ENCODE measurements around the gene NARF.

NARF gene

DNA sequence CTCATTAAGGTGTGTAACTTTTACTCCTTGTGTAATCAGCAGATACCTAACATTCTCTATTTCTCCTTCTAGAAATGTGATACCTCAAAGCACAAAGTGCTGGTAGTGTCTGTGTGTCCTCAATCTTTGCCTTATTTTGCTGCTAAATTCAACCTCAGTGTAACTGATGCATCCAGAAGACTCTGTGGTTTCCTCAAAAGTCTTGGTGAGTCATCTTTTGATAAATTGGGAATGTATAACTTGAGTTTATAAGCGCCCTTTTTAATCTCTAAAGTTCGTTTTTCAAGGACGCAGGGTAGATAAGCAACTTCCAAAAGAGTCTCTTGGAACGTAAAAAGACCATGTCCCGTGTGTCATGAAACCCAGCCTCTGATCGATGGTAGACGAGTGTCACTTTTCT, 10.2 kb downstream of the NARF start:
- H3K4me3 ChIP-seq (ENCODE audit: low read depth, low read length) = no peak overlapping the region

GRCh38 chr17:82470065-82470464, 11.5 kb downstream of the NARF start:
- no peak overlapping the region for H3K4me3 ChIP-seq (ENCODE audit: low read depth, low read length)
- TF ChIP-seq CTCF (IDR thresholded peaks at IDR 0.05; ENCODE audit: low read depth, low read length) = no peak
- H3K27me3 ChIP-seq (ENCODE audit: insufficient read depth, low read depth, severe bottlenecking) = no peaks in the 10 kb centered on the region
- no peak overlapping the region for H3K27ac ChIP-seq
- DNase-seq = no peak
- no peaks in the 10 kb centered on the region for H3K9me3 ChIP-seq (ENCODE audit: severe bottlenecking)
- peaks cover 94% of the 10 kb centered on the region for H3K36me3 ChIP-seq

More for the DNA sequence above, 10.2 kb downstream of the NARF start:
- Histone ChIP-seq H3K27me3 (ENCODE audit: insufficient read depth, low read depth, severe bottlenecking) (no peaks in the 10 kb centered on the region), H3K27ac (no peak overlapping the region), H3K36me3 (peaks cover 94% of the 10 kb centered on the region), H3K9me3 (ENCODE audit: severe bottlenecking) (no peaks in the 10 kb centered on the region)
- no peak for TF ChIP-seq CTCF (IDR thresholded peaks at IDR 0.05; ENCODE audit: low read depth, low read length)
- no peak for DNase-seq

DNA sequence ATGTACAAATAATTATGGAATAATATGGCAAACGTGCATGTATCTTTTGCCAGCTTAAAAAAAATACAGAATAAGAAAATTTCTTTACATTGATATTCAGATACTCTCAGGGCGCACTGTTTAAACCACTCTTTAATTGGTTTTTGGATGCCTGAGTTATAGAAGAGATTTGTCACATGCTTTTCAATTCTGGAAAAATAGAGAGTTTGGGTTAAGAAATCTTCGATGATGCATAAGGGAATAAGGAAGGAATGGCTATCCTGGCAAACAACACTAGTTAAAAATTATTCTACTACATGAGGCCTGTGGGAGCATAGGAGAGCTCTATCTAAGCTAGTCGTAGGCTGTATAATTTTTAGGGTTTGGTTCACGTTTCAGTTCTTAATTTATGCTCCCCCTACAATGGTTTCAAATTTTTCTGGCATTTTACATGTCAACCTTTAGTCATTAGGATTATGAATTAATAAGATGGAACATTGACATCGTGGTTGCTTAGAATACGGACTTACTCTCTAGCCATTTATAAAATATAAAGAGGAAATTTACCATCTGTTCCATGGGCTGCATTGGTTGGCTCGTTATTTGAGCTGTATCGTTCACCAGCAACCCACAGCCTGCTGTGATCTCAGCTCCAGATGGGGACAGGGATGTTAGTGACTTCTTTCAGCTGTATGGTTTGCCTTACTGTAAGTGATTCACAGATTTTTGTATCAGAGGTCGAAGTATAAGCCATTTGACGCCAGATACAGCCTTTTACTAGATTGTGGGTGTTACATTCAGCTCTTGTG, 15.9 kb downstream of the NARF start:
- Histone ChIP-seq H3K36me3 (peaks cover 94% of the 10 kb centered on the region), H3K9me3 (ENCODE audit: severe bottlenecking) (no peaks in the 10 kb centered on the region), H3K4me3 (ENCODE audit: low read depth, low read length) (no peak overlapping the region), H3K27me3 (ENCODE audit: insufficient read depth, low read depth, severe bottlenecking) (no peaks in the 10 kb centered on the region), H3K27ac (no peak overlapping the region)
- no peak for TF ChIP-seq CTCF (IDR thresholded peaks at IDR 0.05; ENCODE audit: low read depth, low read length)
- no peak for DNase-seq

DNA sequence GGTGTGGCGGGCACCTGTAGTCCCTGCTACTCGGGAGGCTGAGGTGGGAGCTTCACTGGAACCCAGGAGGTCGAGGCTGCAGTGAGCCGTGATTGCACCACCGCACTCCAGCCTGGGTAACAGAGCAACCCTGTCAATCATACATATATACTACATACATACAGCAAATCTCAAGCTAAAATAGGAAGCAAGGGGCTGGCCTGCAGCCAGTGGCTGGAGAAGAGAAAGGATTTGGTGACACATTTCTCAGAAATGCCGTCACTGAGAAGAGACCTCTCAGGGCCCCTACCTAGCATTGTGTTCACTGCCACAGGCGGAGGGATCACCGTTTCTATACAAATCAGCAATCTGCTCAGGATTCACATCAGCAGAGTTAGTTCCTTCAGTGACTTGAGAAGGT, 16.9 kb downstream of the NARF start:
- no peak for TF ChIP-seq CTCF (IDR thresholded peaks at IDR 0.05; ENCODE audit: low read depth, low read length)
- Histone ChIP-seq H3K9me3 (ENCODE audit: severe bottlenecking) (no peaks in the 10 kb centered on the region), H3K36me3 (peaks cover 94% of the 10 kb centered on the region), H3K27me3 (ENCODE audit: insufficient read depth, low read depth, severe bottlenecking) (no peaks in the 10 kb centered on the region), H3K4me3 (ENCODE audit: low read depth, low read length) (no peak overlapping the region), H3K27ac (no peak overlapping the region)
- no peak for DNase-seq

DNA sequence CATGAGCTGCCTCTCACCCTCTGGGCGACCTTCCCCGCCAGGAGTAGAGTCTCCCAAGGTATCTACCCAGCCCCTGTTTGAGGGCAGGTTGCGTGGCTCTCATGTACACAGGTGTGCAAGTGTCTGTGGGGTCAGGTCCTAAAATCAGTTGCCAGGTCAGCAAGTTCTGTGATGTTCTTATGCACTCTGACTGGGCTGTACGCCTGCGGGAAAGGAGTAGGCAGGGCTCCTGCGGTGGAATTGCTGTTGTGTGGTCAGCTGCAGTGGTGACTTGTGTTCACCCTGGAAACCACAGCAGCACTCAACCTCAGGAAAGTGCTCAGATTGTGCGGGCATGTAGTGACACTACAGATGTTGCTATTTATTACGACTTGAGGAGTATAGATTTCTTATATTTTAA, 19.4 kb downstream of the NARF start:
- no peak overlapping the region for H3K4me3 ChIP-seq (ENCODE audit: low read depth, low read length)
- H3K27me3 ChIP-seq (ENCODE audit: insufficient read depth, low read depth, severe bottlenecking) = no peaks in the 10 kb centered on the region
- H3K27ac ChIP-seq = no peak overlapping the region
- no peak for DNase-seq
- no peak for TF ChIP-seq CTCF (IDR thresholded peaks at IDR 0.05; ENCODE audit: low read depth, low read length)
- peaks cover 99% of the 10 kb centered on the region for H3K36me3 ChIP-seq
- H3K9me3 ChIP-seq (ENCODE audit: severe bottlenecking) = no peaks in the 10 kb centered on the region

DNA sequence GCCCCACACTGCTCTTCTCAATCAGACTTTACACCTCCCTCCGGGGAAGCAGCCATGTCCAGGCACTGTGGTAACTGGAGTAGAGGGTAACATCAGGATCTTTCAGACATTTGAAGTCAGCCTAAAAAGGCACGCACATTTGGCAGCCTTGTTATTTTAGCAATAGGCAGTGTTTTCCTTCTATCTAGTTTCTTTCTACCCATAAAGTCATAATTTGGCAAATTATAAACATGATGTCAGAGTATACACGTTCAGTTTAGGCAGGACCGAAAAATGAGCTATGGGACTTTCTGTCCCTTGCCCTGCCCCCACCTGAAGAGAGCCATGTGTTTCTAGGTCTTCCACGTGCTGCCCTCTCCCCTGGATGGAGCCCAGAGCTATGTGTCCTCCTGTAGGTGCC, 21.1 kb downstream of the NARF start:
- H3K36me3 ChIP-seq = peaks cover 99% of the 10 kb centered on the region
- H3K4me3 ChIP-seq (ENCODE audit: low read depth, low read length) = no peak overlapping the region
- TF ChIP-seq CTCF (IDR thresholded peaks at IDR 0.05; ENCODE audit: low read depth, low read length) = no peak
- no peak overlapping the region for H3K27ac ChIP-seq
- no peaks in the 10 kb centered on the region for H3K27me3 ChIP-seq (ENCODE audit: insufficient read depth, low read depth, severe bottlenecking)
- no peak for DNase-seq
- H3K9me3 ChIP-seq (ENCODE audit: severe bottlenecking) = no peaks in the 10 kb centered on the region
